ENCODE measurements around the gene SGPP2.

The SGPP2 gene

DNA sequence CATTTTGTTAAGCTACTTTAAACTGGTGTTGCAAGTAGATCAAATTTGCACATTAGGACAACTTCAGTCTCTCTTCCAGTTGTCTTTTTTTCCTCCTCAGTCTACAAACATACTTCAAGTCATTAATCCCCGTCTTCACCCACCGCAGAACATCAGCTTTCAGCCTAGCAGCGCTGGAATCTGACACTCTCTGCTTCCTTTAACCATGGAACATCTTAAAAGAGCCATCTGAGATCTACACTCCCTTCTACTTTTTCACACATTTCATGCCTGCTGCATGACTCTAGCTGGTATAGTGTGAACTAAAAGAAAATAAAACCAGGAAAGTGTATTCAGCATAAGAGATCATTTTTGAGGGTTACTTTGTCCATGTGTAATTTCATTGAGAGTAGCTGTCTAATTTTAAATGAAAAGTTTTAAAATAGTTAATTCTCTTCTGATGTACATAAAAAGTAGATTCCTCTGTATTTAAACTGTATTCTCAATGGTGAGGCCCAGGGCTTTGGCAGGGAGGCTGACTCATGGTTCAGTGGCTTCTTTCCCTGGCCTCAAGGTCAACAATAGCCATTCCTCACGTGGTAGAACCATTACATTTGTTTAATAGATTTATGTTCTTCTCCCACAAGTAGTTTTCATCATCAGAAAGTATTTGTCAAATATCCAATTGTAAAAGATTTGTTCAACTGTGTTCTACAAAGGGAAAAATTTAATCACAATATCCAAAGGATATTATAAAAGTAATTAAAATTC, 16.5 kb downstream of the SGPP2 start:
- TF ChIP-seq, protein P1, sequence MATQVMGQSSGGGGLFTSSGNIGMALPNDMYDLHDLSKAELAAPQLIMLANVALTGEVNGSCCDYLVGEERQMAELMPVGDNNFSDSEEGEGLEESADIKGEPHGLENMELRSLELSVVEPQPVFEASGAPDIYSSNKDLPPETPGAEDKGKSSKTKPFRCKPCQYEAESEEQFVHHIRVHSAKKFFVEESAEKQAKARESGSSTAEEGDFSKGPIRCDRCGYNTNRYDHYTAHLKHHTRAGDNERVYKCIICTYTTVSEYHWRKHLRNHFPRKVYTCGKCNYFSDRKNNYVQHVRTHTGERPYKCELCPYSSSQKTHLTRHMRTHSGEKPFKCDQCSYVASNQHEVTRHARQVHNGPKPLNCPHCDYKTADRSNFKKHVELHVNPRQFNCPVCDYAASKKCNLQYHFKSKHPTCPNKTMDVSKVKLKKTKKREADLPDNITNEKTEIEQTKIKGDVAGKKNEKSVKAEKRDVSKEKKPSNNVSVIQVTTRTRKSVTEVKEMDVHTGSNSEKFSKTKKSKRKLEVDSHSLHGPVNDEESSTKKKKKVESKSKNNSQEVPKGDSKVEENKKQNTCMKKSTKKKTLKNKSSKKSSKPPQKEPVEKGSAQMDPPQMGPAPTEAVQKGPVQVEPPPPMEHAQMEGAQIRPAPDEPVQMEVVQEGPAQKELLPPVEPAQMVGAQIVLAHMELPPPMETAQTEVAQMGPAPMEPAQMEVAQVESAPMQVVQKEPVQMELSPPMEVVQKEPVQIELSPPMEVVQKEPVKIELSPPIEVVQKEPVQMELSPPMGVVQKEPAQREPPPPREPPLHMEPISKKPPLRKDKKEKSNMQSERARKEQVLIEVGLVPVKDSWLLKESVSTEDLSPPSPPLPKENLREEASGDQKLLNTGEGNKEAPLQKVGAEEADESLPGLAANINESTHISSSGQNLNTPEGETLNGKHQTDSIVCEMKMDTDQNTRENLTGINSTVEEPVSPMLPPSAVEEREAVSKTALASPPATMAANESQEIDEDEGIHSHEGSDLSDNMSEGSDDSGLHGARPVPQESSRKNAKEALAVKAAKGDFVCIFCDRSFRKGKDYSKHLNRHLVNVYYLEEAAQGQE (IDR thresholded peaks at IDR 0.05; ENCODE audit: insufficient read depth in 1 of 2, low read depth in 2 of 2, low read length in 2 of 2) = no peak
- TF ChIP-seq TAF1 (IDR thresholded peaks at IDR 0.05; ENCODE audit: borderline replicate concordance, insufficient read depth, low read length) (no peak), SIN3A (IDR thresholded peaks at IDR 0.05; ENCODE audit: borderline replicate concordance, insufficient read depth, low read length) (no peak), FOXP2 (optimal IDR thresholded peaks at IDR 0.05; ENCODE audit: borderline replicate concordance, extremely low read depth, extremely low read length, insufficient read depth) (no peak)

DNA sequence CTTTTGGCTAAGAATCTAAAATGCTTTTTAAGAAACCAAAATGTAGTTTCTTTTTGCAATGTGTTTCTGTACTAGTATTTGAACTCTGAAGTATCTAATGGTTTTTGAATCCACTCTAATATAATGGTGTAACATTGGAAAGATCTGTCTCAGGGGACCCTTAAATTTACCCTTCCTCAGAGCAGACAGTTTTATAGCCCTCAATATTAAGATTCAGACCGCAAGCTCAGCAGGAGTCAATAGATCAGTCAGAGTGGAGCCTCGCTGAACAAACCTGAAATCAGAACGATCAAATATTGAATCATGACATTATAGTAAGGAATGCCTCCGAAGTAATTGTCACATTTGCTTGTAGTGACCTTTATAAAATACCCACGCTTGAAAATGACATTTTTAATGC, 18.3 kb downstream of the SGPP2 start:
- TF ChIP-seq, protein P1 (IDR thresholded peaks at IDR 0.05; ENCODE audit: insufficient read depth in 1 of 2, low read depth in 2 of 2, low read length in 2 of 2) = no peak
- TF ChIP-seq SIN3A (IDR thresholded peaks at IDR 0.05; ENCODE audit: borderline replicate concordance, insufficient read depth, low read length) (no peak), FOXP2 (optimal IDR thresholded peaks at IDR 0.05; ENCODE audit: borderline replicate concordance, extremely low read depth, extremely low read length, insufficient read depth) (no peak), POLR2AphosphoS5 (IDR thresholded peaks at IDR 0.05; ENCODE audit: low read depth, low read length) (no peak), TAF1 (IDR thresholded peaks at IDR 0.05; ENCODE audit: borderline replicate concordance, insufficient read depth, low read length) (no peak)

DNA sequence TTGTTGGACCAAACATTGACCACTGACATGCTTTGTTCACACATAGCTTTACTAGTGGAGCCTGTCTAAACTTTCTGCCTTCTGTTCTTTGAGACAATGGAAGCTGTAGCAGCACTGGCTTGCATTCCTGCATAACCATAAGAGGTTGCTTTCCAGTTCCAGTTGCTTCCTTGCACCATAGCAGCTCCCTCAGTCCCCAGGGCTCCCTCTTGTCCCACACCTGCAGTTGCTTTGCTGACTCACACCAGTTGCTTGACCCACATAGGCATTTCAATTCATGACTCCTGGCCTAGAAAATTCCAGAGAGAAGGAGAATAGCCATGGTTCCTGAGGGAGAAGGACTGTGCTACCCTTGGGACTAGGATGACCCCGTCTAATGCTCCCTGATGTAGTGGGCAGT, 20.9 kb downstream of the SGPP2 start:
- TF ChIP-seq POLR2AphosphoS5 (IDR thresholded peaks at IDR 0.05; ENCODE audit: low read depth, low read length) = no peak
- no peak for TF ChIP-seq FOXP2 (optimal IDR thresholded peaks at IDR 0.05; ENCODE audit: borderline replicate concordance, extremely low read depth, extremely low read length, insufficient read depth)
- no peak for TF ChIP-seq SIN3A (IDR thresholded peaks at IDR 0.05; ENCODE audit: borderline replicate concordance, insufficient read depth, low read length)

DNA sequence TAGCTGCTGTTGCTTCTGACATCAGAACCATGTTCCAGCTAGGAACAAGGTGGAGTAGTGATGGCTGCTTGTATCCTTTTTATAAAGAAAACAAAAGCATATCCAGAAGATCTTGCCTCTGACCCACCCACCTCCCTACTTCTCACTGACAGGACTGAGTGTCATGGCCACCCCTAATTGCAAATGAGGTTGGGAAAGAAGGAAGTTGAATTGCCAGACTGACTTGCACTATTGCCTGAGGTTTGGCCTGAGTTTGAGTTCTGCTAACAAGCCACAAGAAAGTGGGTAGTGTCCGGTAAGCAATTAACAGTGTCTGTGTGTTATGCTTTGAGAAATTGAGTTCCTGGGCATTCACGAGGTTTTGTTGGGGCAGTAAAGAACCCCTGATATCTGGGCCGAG, 22.8 kb downstream of the SGPP2 start:
- TF ChIP-seq FOXP2 (optimal IDR thresholded peaks at IDR 0.05; ENCODE audit: borderline replicate concordance, extremely low read depth, extremely low read length, insufficient read depth) (no peak), POLR2AphosphoS5 (IDR thresholded peaks at IDR 0.05; ENCODE audit: low read depth, low read length) (no peak), TAF1 (IDR thresholded peaks at IDR 0.05; ENCODE audit: borderline replicate concordance, insufficient read depth, low read length) (no peak)
- TF ChIP-seq, protein P1 (IDR thresholded peaks at IDR 0.05; ENCODE audit: insufficient read depth in 1 of 2, low read depth in 2 of 2, low read length in 2 of 2) = no peak

DNA sequence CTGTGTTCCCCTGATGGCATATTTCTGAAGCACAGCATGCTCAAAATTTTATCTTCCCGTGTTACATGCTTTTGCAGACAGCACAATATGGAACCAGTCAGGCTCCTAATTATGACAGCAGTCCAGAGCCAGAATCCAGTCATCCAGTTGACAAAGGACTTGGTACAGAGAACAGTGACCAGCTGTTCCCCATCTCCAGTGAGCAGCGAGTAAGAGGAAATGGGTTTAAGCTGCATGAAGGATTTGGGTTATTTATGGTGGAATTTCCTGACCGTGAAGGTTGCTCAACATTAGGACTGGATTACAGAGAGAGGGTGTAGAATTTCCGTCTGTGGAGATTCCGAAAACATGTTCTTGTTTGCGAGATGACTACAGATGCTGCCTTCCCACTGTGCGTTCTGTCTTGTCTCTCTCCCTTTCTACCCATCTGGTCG, 24.4 kb downstream of the SGPP2 start:
- no peak for TF ChIP-seq SIN3A (IDR thresholded peaks at IDR 0.05; ENCODE audit: borderline replicate concordance, insufficient read depth, low read length)
- TF ChIP-seq TAF1 (IDR thresholded peaks at IDR 0.05; ENCODE audit: borderline replicate concordance, insufficient read depth, low read length) = no peak
- TF ChIP-seq, protein P1 (IDR thresholded peaks at IDR 0.05; ENCODE audit: insufficient read depth in 1 of 2, low read depth in 2 of 2, low read length in 2 of 2) = no peak
- TF ChIP-seq FOXP2 (optimal IDR thresholded peaks at IDR 0.05; ENCODE audit: borderline replicate concordance, extremely low read depth, extremely low read length, insufficient read depth) = no peak
- no peak for TF ChIP-seq POLR2AphosphoS5 (IDR thresholded peaks at IDR 0.05; ENCODE audit: low read depth, low read length)

All from PFSK-1 (cell line).